ENCODE measurements around the gene ZBTB18. TPM values are rescaled to one million over a fixed set of nuclear protein-coding genes. Genes with fewer than 3 reads are reported as not detected.
A peak's percentile ranks its signal among the peaks of the same experiment; 100 is the strongest.

Gene ZBTB18
- total RNA-seq, 2 donors from 2014 or later = 8.8 to 11.7 TPM

DNA sequence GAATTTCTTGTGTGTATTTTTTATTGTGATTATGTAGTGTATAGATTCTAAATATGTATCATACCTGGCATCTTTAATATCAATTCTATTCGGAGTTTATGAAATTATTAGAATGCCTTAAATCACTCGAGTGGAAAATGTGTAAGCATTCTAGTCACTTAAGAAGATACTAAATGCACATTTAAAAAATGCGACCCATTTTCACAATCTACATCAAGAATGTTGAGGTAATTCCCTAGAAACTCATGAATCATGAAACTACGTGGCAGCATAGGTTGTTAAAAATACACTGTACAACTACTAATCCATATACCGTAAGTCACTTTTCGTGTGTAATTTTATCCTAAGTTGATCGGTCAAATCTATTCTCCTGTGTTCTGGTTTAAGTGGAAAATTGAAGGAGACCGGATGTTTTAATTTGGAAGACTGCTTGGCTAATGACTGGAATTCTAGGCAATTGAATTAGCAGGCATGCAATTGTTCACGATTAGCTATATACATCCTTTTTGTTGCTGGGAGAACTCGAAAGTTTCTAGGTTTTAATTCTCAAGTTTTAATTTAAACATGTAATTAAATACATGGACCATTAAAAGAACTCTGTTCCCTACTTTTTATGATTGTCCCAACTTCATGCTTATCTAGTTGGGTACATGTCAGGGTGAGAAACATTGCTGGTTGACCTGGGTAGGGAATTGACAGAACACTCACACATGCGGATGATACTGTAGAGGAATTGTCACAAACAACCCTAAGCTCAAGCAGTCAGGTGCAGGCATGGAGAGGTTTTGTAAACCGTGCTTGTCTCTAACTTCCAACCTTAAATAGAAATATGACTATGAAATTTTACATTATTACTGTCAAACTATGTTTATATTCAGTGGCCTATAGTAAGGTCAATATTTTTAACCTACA, 6.6 kb downstream of the ZBTB18 start:
- intact Hi-C loops (cut with DNase I) = no loop called here
- no peak for DNase-seq (ENCODE audit: low spot score)

GRCh38 chr1:244060117-244060516, 9.0 kb downstream of the ZBTB18 start:
- no peak for DNase-seq (ENCODE audit: low spot score)
- intact Hi-C loops (cut with DNase I) = no loop called here

- DNase-seq (ENCODE audit: low spot score) = no peak
- intact Hi-C loops (cut with DNase I) = no loop called here
These were observed 9.6 kb downstream of the ZBTB18 start for GRCh38 chr1:244060686-244061085.

GRCh38 chr1:244062156-244062725, 11.2 kb downstream of the ZBTB18 start:
- intact Hi-C loops (cut with DNase I) = no loop called here
- no peak for DNase-seq (ENCODE audit: low spot score)

DNA sequence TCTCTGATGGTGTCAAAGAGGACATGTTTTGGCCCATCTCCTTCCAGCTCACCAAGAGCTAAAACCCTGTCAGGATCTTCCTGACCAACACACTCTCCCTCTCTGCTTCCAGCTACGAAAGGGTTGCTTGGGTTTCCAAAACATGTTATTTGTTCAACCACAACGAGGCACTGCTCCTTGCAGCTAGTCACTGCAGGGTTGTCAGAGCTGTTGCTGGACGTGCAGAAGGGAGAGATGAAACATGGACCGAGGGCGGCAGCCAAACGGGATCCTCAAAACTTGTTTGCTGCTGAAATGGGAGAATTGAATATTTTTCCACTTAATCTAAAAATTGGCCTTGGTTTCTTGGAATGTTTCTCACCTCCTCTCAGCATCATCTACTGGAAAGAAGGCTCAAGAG, 12.4 kb downstream of the ZBTB18 start:
- intact Hi-C loops (cut with DNase I) = no loop called here
- DNase-seq (ENCODE audit: low spot score) = peak; percentile 28

DNA sequence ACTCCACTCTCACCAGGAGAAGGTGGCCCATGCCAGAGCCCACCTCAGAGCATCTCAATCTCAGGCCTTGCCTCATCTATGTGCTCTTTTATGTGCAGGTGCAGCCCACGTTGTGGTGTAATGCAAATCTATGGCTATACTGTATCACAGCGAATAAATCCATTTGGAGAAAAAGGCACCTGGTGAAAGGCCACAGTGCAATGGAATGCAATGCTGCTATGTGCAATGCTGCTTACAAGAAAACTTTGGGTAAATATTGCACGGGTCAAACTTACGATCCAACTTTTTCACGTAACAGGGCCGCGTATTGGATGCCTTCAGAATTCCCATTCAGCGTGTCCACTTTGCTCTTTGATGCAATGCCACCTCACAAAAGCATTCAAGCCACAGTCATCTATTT, 13.5 kb downstream of the ZBTB18 start:
- peak; percentile 28 for DNase-seq (ENCODE audit: low spot score)
- intact Hi-C loops (cut with DNase I) = no loop called here

- DNase-seq (ENCODE audit: low spot score) = no peak
- intact Hi-C loops (cut with DNase I) = no loop called here
These were observed 14.1 kb downstream of the ZBTB18 start for GRCh38 chr1:244065063-244065793.

- no peak for DNase-seq (ENCODE audit: low spot score)
- intact Hi-C loops (cut with DNase I) = no loop called here
These were observed 14.9 kb downstream of the ZBTB18 start for GRCh38 chr1:244065960-244066388.

GRCh38 chr1:244066954-244067716, 16.1 kb downstream of the ZBTB18 start:
- intact Hi-C loops (cut with DNase I) = no loop called here

DNA sequence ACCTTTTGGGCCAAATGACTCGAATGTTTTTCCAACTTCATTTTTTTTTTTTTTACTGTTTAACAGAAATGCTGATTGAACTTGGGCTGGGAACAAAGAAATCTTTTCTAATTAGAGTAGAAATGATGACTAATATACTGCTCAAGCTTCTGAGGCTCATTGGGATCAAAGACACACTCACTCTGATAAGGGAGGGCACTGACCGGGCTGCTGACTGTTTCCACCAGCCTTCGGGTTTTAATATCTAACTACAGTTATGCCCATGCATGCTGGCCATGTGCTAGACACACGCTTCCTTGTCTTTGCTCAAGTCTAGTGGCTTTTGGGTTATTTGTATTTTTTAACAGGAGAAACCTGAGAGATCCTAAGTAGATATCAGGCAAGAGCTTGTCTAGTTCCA, 16.8 kb downstream of the ZBTB18 start:
- intact Hi-C loops (cut with DNase I) = no loop called here

More at GRCh38 chr1:244066954-244067716, 16.1 kb downstream of the ZBTB18 start:
- DNase-seq (ENCODE audit: low spot score) = no peak

DNA sequence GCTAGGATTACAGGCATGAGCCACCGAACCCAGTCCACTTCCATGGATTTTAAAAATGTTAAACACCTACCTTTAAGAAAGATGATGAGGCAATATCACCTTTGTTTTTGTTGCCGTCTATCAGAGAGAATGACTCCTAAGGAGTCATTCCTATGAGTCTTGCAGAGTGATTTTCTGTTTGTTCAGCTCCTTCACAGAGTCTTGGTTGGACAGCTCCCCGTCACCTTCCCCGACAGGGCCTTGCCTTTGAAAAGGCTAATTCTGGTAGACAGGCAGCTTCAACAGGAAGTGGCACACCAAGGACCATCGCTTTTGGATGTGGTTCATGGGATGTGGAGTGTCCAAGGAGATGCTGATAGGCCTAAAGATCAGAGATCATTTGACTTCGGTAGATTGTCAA, 17.5 kb downstream of the ZBTB18 start:
- intact Hi-C loops (cut with DNase I) = no loop called here
- DNase-seq (ENCODE audit: low spot score) = no peak

More for the DNA sequence above, 16.8 kb downstream of the ZBTB18 start:
- no peak for DNase-seq (ENCODE audit: low spot score)

- intact Hi-C loops (cut with DNase I) = no loop called here
- DNase-seq (ENCODE audit: low spot score) = no peak
These were observed 18.3 kb downstream of the ZBTB18 start for GRCh38 chr1:244069326-244069898.

- DNase-seq (ENCODE audit: low spot score) = no peak
- intact Hi-C loops (cut with DNase I) = no loop called here
These were observed 23.6 kb downstream of the ZBTB18 start for GRCh38 chr1:244074559-244075171.

GRCh38 chr1:244075247-244075722, 24.2 kb downstream of the ZBTB18 start:
- intact Hi-C loops (cut with DNase I) = no loop called here
- no peak for DNase-seq (ENCODE audit: low spot score)

- intact Hi-C loops (cut with DNase I) = no loop called here
- DNase-seq (ENCODE audit: low spot score) = no peak
These were observed 25.7 kb downstream of the ZBTB18 start for GRCh38 chr1:244076740-244077139.

GRCh38 chr1:244077473-244078220, 26.6 kb downstream of the ZBTB18 start:
- no peak for DNase-seq (ENCODE audit: low spot score)
- intact Hi-C loops (cut with DNase I) = no loop called here

GRCh38 chr1:244080343-244080929, 29.4 kb downstream of the ZBTB18 start:
- DNase-seq (ENCODE audit: low spot score) = no peak
- intact Hi-C loops (cut with DNase I) = no loop called here

All from posterior vena cava (tissue), 2 donors.